Ishikawa (cell line): ENCODE data around the gene ADAT2.

Source experiments
- CEBPB ChIP-seq: IDR thresholded peaks from 2 replicates; pipeline ENCODE4 v1.6.1; 2012
- CREB1 ChIP-seq: IDR thresholded peaks from 2 replicates; pipeline ENCODE4 v1.6.1; 2012; ENCODE audit warnings: low read depth
- EGR1 ChIP-seq: IDR thresholded peaks from 2 replicates; pipeline ENCODE4 v1.6.1; 2012
- EP300 ChIP-seq: IDR thresholded peaks from 2 replicates; pipeline ENCODE4 v1.6.1; 2012; ENCODE audit warnings: borderline replicate concordance
- FOXM1 ChIP-seq: IDR thresholded peaks from 2 replicates; pipeline ENCODE4 v1.6.1; 2012; ENCODE audit warnings: low read depth, borderline replicate concordance
- NFIC ChIP-seq: IDR thresholded peaks from 2 replicates; pipeline ENCODE4 v1.6.1; 2012
- RAD21 ChIP-seq: IDR thresholded peaks from 2 replicates; pipeline ENCODE4 v1.6.1; 2012; ENCODE audit warnings: low read depth
- TAF1 ChIP-seq: IDR thresholded peaks from 2 replicates; pipeline ENCODE4 v1.6.1; 2012; ENCODE audit warnings: low read depth, mild to moderate bottlenecking
- TCF12 ChIP-seq: IDR thresholded peaks from 2 replicates; pipeline ENCODE4 v1.6.1; 2012; ENCODE audit warnings: low read depth
- TEAD4 ChIP-seq: IDR thresholded peaks from 2 replicates; pipeline ENCODE4 v1.6.1; 2012
- YY1 ChIP-seq: IDR thresholded peaks from 2 replicates; pipeline ENCODE4 v1.6.1; 2012; ENCODE audit warnings: low read depth
- ZBTB7A ChIP-seq: IDR thresholded peaks from 2 replicates; pipeline ENCODE4 v1.6.1; 2012; ENCODE audit warnings: low read depth
- TF ChIP-seq, protein P1 (sequence below): IDR thresholded peaks from 2 replicates; pipeline ENCODE4 v1.6.1; 2012
- TF ChIP-seq, protein P2 (sequence below): IDR thresholded peaks from 2 replicates; pipeline ENCODE4 v1.6.1; 2012
- TF ChIP-seq, protein P3 (sequence below): IDR thresholded peaks from 2 replicates; pipeline ENCODE4 v1.6.1; 2012; ENCODE audit warnings: low read depth, mild to moderate bottlenecking

The ADAT2 gene

DNA sequence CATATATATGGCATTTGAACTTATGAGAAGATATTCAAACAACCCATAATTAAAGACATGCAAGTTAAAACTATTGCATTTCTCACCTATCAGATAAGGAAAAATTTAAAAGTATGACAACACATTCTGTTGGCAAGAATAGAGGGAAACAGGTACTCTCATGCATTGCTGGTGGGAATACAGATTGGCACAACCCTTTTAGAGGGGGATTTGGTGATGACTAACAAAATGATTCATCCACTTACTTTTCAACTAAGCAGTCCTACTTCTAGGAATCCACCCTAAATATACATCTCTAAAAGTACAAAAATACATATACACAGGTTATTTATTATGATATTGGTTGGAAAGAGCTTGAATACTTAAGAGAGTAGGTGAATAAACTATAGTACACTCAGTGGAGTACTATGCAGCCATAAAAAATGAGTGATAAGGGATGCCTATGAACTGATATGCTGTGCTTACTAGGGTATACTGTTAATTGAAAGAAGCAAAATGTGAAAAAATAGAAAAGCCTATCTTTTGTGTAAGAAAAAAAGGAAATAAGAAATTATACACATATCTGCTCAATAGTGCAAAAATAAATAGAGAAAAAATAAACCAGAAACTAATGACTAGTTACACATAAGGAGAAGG is 42.2 kb downstream of the ADAT2 start:
- TF ChIP-seq TAF1, result no peak

GRCh38 chr6:143406673-143407072 is 43.8 kb downstream of the ADAT2 start:
- TF ChIP-seq, protein P1, sequence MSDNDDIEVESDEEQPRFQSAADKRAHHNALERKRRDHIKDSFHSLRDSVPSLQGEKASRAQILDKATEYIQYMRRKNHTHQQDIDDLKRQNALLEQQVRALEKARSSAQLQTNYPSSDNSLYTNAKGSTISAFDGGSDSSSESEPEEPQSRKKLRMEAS, result no peak
- no peak for TF ChIP-seq TCF12
- TF ChIP-seq, protein P2, sequence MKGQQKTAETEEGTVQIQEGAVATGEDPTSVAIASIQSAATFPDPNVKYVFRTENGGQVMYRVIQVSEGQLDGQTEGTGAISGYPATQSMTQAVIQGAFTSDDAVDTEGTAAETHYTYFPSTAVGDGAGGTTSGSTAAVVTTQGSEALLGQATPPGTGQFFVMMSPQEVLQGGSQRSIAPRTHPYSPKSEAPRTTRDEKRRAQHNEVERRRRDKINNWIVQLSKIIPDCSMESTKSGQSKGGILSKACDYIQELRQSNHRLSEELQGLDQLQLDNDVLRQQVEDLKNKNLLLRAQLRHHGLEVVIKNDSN, result no peak
- no peak for TF ChIP-seq ZBTB7A
- TF ChIP-seq CEBPB, result no peak
- no peak for TF ChIP-seq FOXM1
- TF ChIP-seq, protein P3, sequence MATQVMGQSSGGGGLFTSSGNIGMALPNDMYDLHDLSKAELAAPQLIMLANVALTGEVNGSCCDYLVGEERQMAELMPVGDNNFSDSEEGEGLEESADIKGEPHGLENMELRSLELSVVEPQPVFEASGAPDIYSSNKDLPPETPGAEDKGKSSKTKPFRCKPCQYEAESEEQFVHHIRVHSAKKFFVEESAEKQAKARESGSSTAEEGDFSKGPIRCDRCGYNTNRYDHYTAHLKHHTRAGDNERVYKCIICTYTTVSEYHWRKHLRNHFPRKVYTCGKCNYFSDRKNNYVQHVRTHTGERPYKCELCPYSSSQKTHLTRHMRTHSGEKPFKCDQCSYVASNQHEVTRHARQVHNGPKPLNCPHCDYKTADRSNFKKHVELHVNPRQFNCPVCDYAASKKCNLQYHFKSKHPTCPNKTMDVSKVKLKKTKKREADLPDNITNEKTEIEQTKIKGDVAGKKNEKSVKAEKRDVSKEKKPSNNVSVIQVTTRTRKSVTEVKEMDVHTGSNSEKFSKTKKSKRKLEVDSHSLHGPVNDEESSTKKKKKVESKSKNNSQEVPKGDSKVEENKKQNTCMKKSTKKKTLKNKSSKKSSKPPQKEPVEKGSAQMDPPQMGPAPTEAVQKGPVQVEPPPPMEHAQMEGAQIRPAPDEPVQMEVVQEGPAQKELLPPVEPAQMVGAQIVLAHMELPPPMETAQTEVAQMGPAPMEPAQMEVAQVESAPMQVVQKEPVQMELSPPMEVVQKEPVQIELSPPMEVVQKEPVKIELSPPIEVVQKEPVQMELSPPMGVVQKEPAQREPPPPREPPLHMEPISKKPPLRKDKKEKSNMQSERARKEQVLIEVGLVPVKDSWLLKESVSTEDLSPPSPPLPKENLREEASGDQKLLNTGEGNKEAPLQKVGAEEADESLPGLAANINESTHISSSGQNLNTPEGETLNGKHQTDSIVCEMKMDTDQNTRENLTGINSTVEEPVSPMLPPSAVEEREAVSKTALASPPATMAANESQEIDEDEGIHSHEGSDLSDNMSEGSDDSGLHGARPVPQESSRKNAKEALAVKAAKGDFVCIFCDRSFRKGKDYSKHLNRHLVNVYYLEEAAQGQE, result no peak
- no peak for TF ChIP-seq EP300
- TF ChIP-seq EGR1, result no peak
- no peak for TF ChIP-seq TAF1
- no peak for TF ChIP-seq TEAD4
- TF ChIP-seq RAD21, result no peak
- TF ChIP-seq NFIC, result no peak
- no peak for TF ChIP-seq CREB1
- TF ChIP-seq YY1, result no peak

GRCh38 chr6:143405373-143406154 is 44.9 kb downstream of the ADAT2 start:
- TF ChIP-seq, protein P1, result no peak
- TF ChIP-seq, protein P2, result no peak
- no peak for TF ChIP-seq YY1

DNA sequence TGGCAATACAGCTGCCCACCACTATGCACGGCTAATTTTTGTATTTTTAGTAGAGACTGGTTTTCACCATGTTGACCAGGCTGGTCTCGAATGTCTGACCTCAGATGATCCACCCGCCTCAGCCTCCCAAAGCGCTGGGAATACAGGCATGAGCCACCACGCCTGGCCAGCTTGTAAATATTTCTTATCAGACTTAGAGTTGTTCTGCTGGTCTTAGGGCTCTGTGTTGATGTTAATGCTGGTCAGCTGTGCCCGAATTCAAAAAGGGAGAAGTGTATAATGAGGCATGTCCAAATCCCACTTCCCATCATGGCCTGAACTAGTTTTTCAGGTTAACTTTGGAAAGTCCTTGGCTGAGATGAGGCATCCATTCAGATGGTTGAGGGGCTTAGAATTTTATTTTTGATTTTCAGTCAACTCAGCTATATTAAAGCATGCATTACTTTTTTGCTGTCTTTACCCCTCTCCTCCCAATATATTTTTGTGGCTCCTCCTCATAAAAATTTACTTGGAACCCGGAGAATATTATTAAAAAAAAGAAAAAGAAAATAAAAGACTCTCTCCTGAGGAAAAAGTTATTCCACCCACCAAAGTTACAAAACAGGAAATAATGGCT is 47.7 kb downstream of the ADAT2 start:
- TF ChIP-seq TAF1 (no peak), EP300 (no peak), ZBTB7A (no peak), TCF12 (no peak), CEBPB (no peak), FOXM1 (no peak), TEAD4 (no peak), CREB1 (no peak), YY1 (no peak), EGR1 (no peak), RAD21 (no peak), NFIC (no peak)
- TF ChIP-seq, protein P2, result no peak
- TF ChIP-seq, protein P3, result no peak
- TF ChIP-seq, protein P1, result no peak

GRCh38 chr6:143401636-143402370 is 48.7 kb downstream of the ADAT2 start:
- no peak for TF ChIP-seq EP300
- TF ChIP-seq, protein P2, result 0 out of 2 replicates have a peak, but pooled peaks have one; percentile 24
- TF ChIP-seq, protein P1, result peak; percentile 19; the same call in 1 of the 2 replicates
